H1 (cell line): ENCODE results near the gene SLC6A20. TPM values are rescaled to one million over a fixed set of nuclear protein-coding genes. Genes with fewer than 3 reads are reported as not detected.

Experiments
- CTCF ChIA-PET: fragments of 300-600 bp; sonication (Branson Sonifier 250); formaldehyde crosslinking; loops from one replicate; lab custom pipeline; 2021; ENCODE audit not compliant: partially characterized antibody; lab: Charles Lee
- POLR2A ChIA-PET: fragments of 300-600 bp; sonication (Branson Sonifier 250); formaldehyde crosslinking; loops from one replicate; lab custom pipeline; 2021; ENCODE audit warnings: inconsistent platforms; ENCODE audit not compliant: partially characterized antibody; lab: Charles Lee
- DNase-seq, 2 experiments: peaks; one replicate each; pipeline versions ENCODE4 v3.0.0 to v3.0.0-alpha.2; 2010 to 2022; ENCODE audit warnings: low spot score in 2 of 2, low read depth in 1 of 2, mixed read lengths in 1 of 2
- FAIRE-seq: peaks from 2 replicates; lab custom pipeline; 2011; peaks lifted over from hg19 to GRCh38; lab: Jason Lieb, UNC
- H2AFZ ChIP-seq: 2 replicates; pipeline ENCODE4 v1.8.1; 2012; ENCODE audit warnings: low read length, inconsistent platforms
- H2AK5ac ChIP-seq: 2 replicates; pipeline ENCODE4 v1.6.1; 2013; ENCODE audit warnings: low read depth, low read length
- H2BK120ac ChIP-seq: replicated peaks from 2 replicates; pipeline ENCODE3; 2013; ENCODE audit warnings: low read depth, low read length, inconsistent platforms
- H2BK12ac ChIP-seq: 2 replicates; pipeline ENCODE4 v1.6.1; 2013; ENCODE audit warnings: low read depth, low read length
- H2BK15ac ChIP-seq: 2 replicates; pipeline ENCODE4 v1.6.1; 2013; ENCODE audit warnings: low read length
- H2BK20ac ChIP-seq: 2 replicates; pipeline ENCODE4 v1.6.1; 2013; ENCODE audit warnings: low read length
- H2BK5ac ChIP-seq: 2 replicates; pipeline ENCODE4 v1.6.1; 2013; ENCODE audit warnings: low read depth, low read length
- H3K14ac ChIP-seq: 2 replicates; pipeline ENCODE4 v1.6.1; 2013; ENCODE audit warnings: inconsistent platforms; ENCODE audit not compliant: insufficient read length
- H3K18ac ChIP-seq: 2 replicates; pipeline ENCODE4 v1.6.1; 2013; ENCODE audit warnings: low read length; ENCODE audit errors: extremely low read depth
- H3K23ac ChIP-seq: 2 replicates; pipeline ENCODE4 v1.6.1; 2013; ENCODE audit warnings: inconsistent platforms; ENCODE audit not compliant: insufficient read length
- H3K23me2 ChIP-seq: 2 replicates; pipeline ENCODE4 v1.6.1; 2013; ENCODE audit warnings: low read depth, low read length
- H3K27ac ChIP-seq: 2 replicates; pipeline ENCODE4 v1.6.1; 2011; ENCODE audit warnings: low read depth, low read length, inconsistent platforms
- H3K27me3 ChIP-seq, 4 experiments: replicated peaks in 1 of 4; 1 replicate in 1 of 4; 2 replicates in 3 of 4; pipeline versions ENCODE4 v1.6.1 to v1.8.1; 2011 to 2013; ENCODE audit warnings: low read length in 3 of 4, mild to moderate bottlenecking in 3 of 4, inconsistent platforms in 2 of 4, mixed read lengths in 2 of 4, moderate library complexity in 1 of 4; ENCODE audit not compliant: control insufficient read depth in 3 of 4, insufficient read depth in 3 of 4; ENCODE audit errors: extremely low read depth in 1 of 4
- H3K36me3 ChIP-seq, 4 experiments: 2 replicates each; pipeline versions ENCODE4 v1.6.1 to v1.8.1; 2011 to 2013; ENCODE audit warnings: mild to moderate bottlenecking in 4 of 4, low read length in 3 of 4, moderate library complexity in 2 of 4, control low read depth in 1 of 4, inconsistent platforms in 1 of 4; ENCODE audit not compliant: insufficient read depth in 4 of 4, control insufficient read depth in 2 of 4
- H3K4ac ChIP-seq: replicated peaks from 2 replicates; pipeline ENCODE3; 2013; ENCODE audit warnings: low read length, low read depth, mixed read lengths, inconsistent platforms; ENCODE audit not compliant: insufficient read length
- H3K4me1 ChIP-seq, 4 experiments: replicated peaks in 1 of 4; 1 replicate in 1 of 4; 2 replicates in 3 of 4; pipeline versions ENCODE4 v1.6.1 to v1.8.1; 2011 to 2013; ENCODE audit warnings: low read length in 3 of 4, inconsistent platforms in 2 of 4, mixed read lengths in 1 of 4; ENCODE audit not compliant: insufficient read depth in 4 of 4, control insufficient read depth in 3 of 4
- H3K4me2 ChIP-seq, 2 experiments: 2 replicates each; pipeline versions ENCODE4 v1.6.1 to v1.8.1; 2011 to 2013; ENCODE audit warnings: low read depth in 2 of 2, low read length in 2 of 2, control low read depth in 1 of 2, inconsistent platforms in 1 of 2, mild to moderate bottlenecking in 1 of 2; ENCODE audit not compliant: insufficient read depth in 1 of 2
- H3K4me3 ChIP-seq, 4 experiments: fragments of 200-600, 300-600 bp in 1 of 4; sonication (generic), shearing (Covaris generic), sonication (Bioruptor Twin) in 1 of 4; 2 replicates each; pipeline versions ENCODE4 v1.5.1 to v1.8.1; 2011 to 2016; ENCODE audit warnings: low read length in 4 of 4, low read depth in 3 of 4, control low read depth in 2 of 4, inconsistent platforms in 2 of 4, mild to moderate bottlenecking in 2 of 4, mixed read lengths in 1 of 4, moderate library complexity in 1 of 4; ENCODE audit not compliant: insufficient read depth in 2 of 4; ENCODE audit errors: extremely low read depth in 1 of 4
- H3K56ac ChIP-seq: replicated peaks from 2 replicates; pipeline ENCODE3; 2013; ENCODE audit warnings: low read depth, mild to moderate bottlenecking, mixed read lengths, low read length, inconsistent platforms; ENCODE audit not compliant: insufficient read length
- H3K79me1 ChIP-seq: 2 replicates; pipeline ENCODE4 v1.6.1; 2013; ENCODE audit warnings: low read depth, low read length, control low read depth
- H3K79me2 ChIP-seq, 2 experiments: 2 replicates each; pipeline versions ENCODE4 v1.6.1 to v1.8.1; 2012 to 2013; ENCODE audit warnings: low read length in 2 of 2, mild to moderate bottlenecking in 2 of 2, inconsistent platforms in 1 of 2; ENCODE audit not compliant: insufficient read depth in 2 of 2, control insufficient read depth in 1 of 2
- H3K9ac ChIP-seq, 4 experiments: replicated peaks in 1 of 4; 1 replicate in 1 of 4; 2 replicates in 3 of 4; pipeline versions ENCODE4 v1.6.1 to v1.8.1; 2011 to 2013; ENCODE audit warnings: low read depth in 3 of 4, low read length in 3 of 4, control low read depth in 2 of 4, mild to moderate bottlenecking in 2 of 4, moderate library complexity in 2 of 4, inconsistent platforms in 1 of 4; ENCODE audit errors: extremely low read depth in 1 of 4
- H3K9me3 ChIP-seq, 2 experiments: 2 replicates each; pipeline versions ENCODE4 v1.6.1 to v1.8.1; 2012 to 2013; ENCODE audit warnings: mild to moderate bottlenecking in 2 of 2, moderate library complexity in 2 of 2, control low read depth in 1 of 2, inconsistent platforms in 1 of 2, low read depth in 1 of 2, low read length in 1 of 2, mixed read lengths in 1 of 2; ENCODE audit not compliant: insufficient read depth in 2 of 2
- H4K20me1 ChIP-seq, 2 experiments: replicated peaks in 1 of 2; 2 replicates each; pipeline versions ENCODE3 to v1.8.1; 2011 to 2013; ENCODE audit warnings: inconsistent platforms in 2 of 2, low read length in 2 of 2, mild to moderate bottlenecking in 1 of 2; ENCODE audit not compliant: insufficient read depth in 2 of 2, control insufficient read depth in 1 of 2
- H4K5ac ChIP-seq: 2 replicates; pipeline ENCODE4 v1.6.1; 2013; ENCODE audit warnings: low read length, low read depth, mixed read lengths, inconsistent platforms; ENCODE audit not compliant: insufficient read length
- H4K8ac ChIP-seq: 2 replicates; pipeline ENCODE4 v1.8.0; 2013; ENCODE audit warnings: mild to moderate bottlenecking, moderate library complexity, low read length, inconsistent platforms; ENCODE audit not compliant: insufficient read depth; ENCODE audit errors: extremely low read depth
- H4K91ac ChIP-seq: replicated peaks from 2 replicates; pipeline ENCODE3; 2013; ENCODE audit warnings: low read length, mixed read lengths, inconsistent platforms; ENCODE audit not compliant: insufficient read length
- CBX5 ChIP-seq: fragments of 300-800, 300-1000 bp; sonication (generic); IDR thresholded peaks from 2 replicates; pipeline ENCODE4 v1.7.1; 2016; ENCODE audit warnings: antibody characterized with exemption, low read length, low read depth
- CEBPB ChIP-seq: IDR thresholded peaks from 2 replicates; pipeline ENCODE4 v1.6.1; 2012; ENCODE audit warnings: low read depth, low read length
- CHD1 ChIP-seq: IDR thresholded peaks from 2 replicates; pipeline ENCODE4 v1.6.1; 2012; ENCODE audit warnings: low read depth, low read length, improper control_type of control experiment
- CREB1 ChIP-seq: IDR thresholded peaks from 2 replicates; pipeline ENCODE4 v1.6.1; 2012; ENCODE audit warnings: inconsistent platforms
- E2F6 ChIP-seq: IDR thresholded peaks from 2 replicates; pipeline ENCODE4 v1.6.1; 2012; ENCODE audit warnings: inconsistent platforms
- JUND ChIP-seq: IDR thresholded peaks from 2 replicates; pipeline ENCODE4 v1.6.1; 2011; ENCODE audit warnings: mild to moderate bottlenecking, improper control_type of control experiment, low read length
- KDM4A ChIP-seq: IDR thresholded peaks from one replicate; pipeline ENCODE4 v1.7.1; 2012; ENCODE audit warnings: low read depth, mild to moderate bottlenecking, moderate library complexity, low read length, inconsistent platforms; ENCODE audit not compliant: severe bottlenecking
- RAD21 ChIP-seq, 2 experiments: IDR thresholded peaks in 1 of 2; conservative IDR thresholded peaks in 1 of 2; 2 replicates each; pipeline ENCODE4 v1.6.1; 2011; ENCODE audit warnings: low read depth in 2 of 2, low read length in 2 of 2, improper control_type of control experiment in 1 of 2, inconsistent platforms in 1 of 2, mild to moderate bottlenecking in 1 of 2, moderate library complexity in 1 of 2
- SP1 ChIP-seq: IDR thresholded peaks from 2 replicates; pipeline ENCODE4 v1.6.1; 2011; ENCODE audit warnings: low read depth, low read length
- SP2 ChIP-seq: IDR thresholded peaks from 2 replicates; pipeline ENCODE4 v1.6.1; 2012; ENCODE audit warnings: mild to moderate bottlenecking, low read length, inconsistent platforms
- SUZ12 ChIP-seq: fragments of 200-600 bp; sonication (generic); IDR thresholded peaks from 2 replicates; pipeline ENCODE4 v1.6.1; 2012; ENCODE audit warnings: mild to moderate bottlenecking, inconsistent platforms, low read length, moderate library complexity, mixed read lengths
- WGBS, 2 experiments: shearing (Covaris generic) in 1 of 2; methylation state at CpG; one replicate each; pipeline versions ENCODE4 v1.1.6 to v1.1.7; 2013 to 2015; ENCODE audit warnings: low lambda C conversion rate in 2 of 2, mixed read lengths in 2 of 2, inconsistent platforms in 1 of 2, low coverage in 1 of 2, missing lambda C conversion rate in 1 of 2; ENCODE audit not compliant: insufficient replicate concordance in 2 of 2, insufficient coverage in 1 of 2, insufficient read length in 1 of 2; ENCODE audit errors: extremely low coverage in 1 of 2, missing lambda C conversion rate in 1 of 2; 5-methylcytosine and 5-hydroxymethylcytosine counted together
- polyA plus RNA-seq, 7 experiments: library from polyadenylated mRNA; depleted of rRNA in 3 of 7; stranded (reverse) in 5 of 7; unstranded in 2 of 7; fragments of >200 nt in 5 of 7; fragments of 200-250 nt in 2 of 7; gene quantifications; 1 replicate in 5 of 7; 2 replicates in 1 of 7; 4 replicates in 1 of 7; pipeline versions ENCODE4 v1.2.1 to v1.2.3, GENCODE V29; 2011 to 2013; ENCODE audit warnings: missing spikeins in 2 of 7, mixed read lengths in 2 of 7
- total RNA-seq: library from RNA; stranded (reverse); fragmentation: NEBNext Ultra II Directional; extraction: Animal tissue kit (Norgen Biotek cat#: 25700); gene quantifications from 2 replicates; pipeline ENCODE4 v1.2.1, GENCODE V29; 2021

Gene SLC6A20
- total and polyA plus RNA-seq, 2 of the 8 experiments (the other 6 are each of a cell fraction or from before 2014, with no cell fraction given): 0.05 TPM; not detected in 1

- H3K23ac ChIP-seq: no peak overlapping the region
- 92 to 100% methylated on average over 1 to 5 of the region's 5 CpGs for WGBS, 2 experiments
- FAIRE-seq: peak; percentile 78
- TF ChIP-seq CEBPB (no peak), CBX5 (no peak), SP1 (no peak), CREB1 (no peak), KDM4A (no peak), SP2 (no peak), CHD1 (no peak), JUND (no peak), RAD21 (IDR thresholded peaks at IDR 0.05 in 1 of 2, conservative IDR thresholded peaks at IDR 0.05 in 1 of 2; ENCODE audit: low read depth in 2 of 2, low read length in 2 of 2) (peak; percentile 75 to 83), E2F6 (no peak), SUZ12 (no peak)
Measured at GRCh38 chr3:45832699-45833098, 36.4 kb upstream of the SLC6A20 start.

More at GRCh38 chr3:45832699-45833098, 36.4 kb upstream of the SLC6A20 start:
- no peaks in the 10 kb centered on the region for H3K23me2 ChIP-seq
- no peak overlapping the region for H2AFZ ChIP-seq
- H3K4me2 ChIP-seq: no peak overlapping the region
- H3K14ac ChIP-seq: no peak overlapping the region
- no peak overlapping the region for H3K4me3 ChIP-seq
- H2BK12ac ChIP-seq: no peak overlapping the region
- no peaks in the 10 kb centered on the region for H3K79me1 ChIP-seq
- H2BK20ac ChIP-seq: no peak overlapping the region
- CTCF ChIA-PET: interaction anchor here (0.7 to 7.3 kb wide), 13 partner anchors 9 to 102 kb away, joined by 3 to 59 read pairs (median 4); partner anchors contain the start of gene LZTFL1
- no peak overlapping the region for H3K27ac ChIP-seq
- no peak overlapping the region for H3K18ac ChIP-seq
- H2AK5ac ChIP-seq: no peak overlapping the region
- no peak overlapping the region for H4K91ac ChIP-seq
- H3K27me3 ChIP-seq: no peaks in the 10 kb centered on the region
- H3K36me3 ChIP-seq: peaks cover 0 to 6% (median under 1%) of the 10 kb centered on the region in 4 experiments; a peak in 3 of 8 replicates
- no peak overlapping the region for H2BK5ac ChIP-seq
- no peaks in the 10 kb centered on the region for H3K4me1 ChIP-seq
- H4K8ac ChIP-seq: no peak overlapping the region
- peaks cover 0 to 2% of the 10 kb centered on the region in 2 experiments for H4K20me1 ChIP-seq
- H3K9ac ChIP-seq: no peak overlapping the region
- no peak overlapping the region for H4K5ac ChIP-seq
- no peak for DNase-seq
- no peaks in the 10 kb centered on the region for H3K9me3 ChIP-seq
- H3K56ac ChIP-seq: no peak overlapping the region
- POLR2A ChIA-PET: interaction anchor here (0.6 to 1.2 kb wide), 2 partner anchors 70 to 71 kb away, joined by 3 to 4 read pairs; no protein-coding TSS in a partner anchor
- no peak overlapping the region for H3K4ac ChIP-seq
- no peak overlapping the region for H2BK120ac ChIP-seq
- H3K79me2 ChIP-seq: no peaks in the 10 kb centered on the region
- H2BK15ac ChIP-seq: no peak overlapping the region
